GM12878 (cell line): ENCODE data around the gene PRSS33. TPM values are rescaled to one million over a fixed set of nuclear protein-coding genes. Genes with fewer than 3 reads are reported as not detected.

ENCODE experiments used
- ATAC-seq: fragments of 200-7000 bp; cut with Tn5 transposase; 3 replicates; pipeline ENCODE4 v1.9.1; 2020; ENCODE audit warnings: mild to moderate bottlenecking, moderate library complexity
- BruUV-seq: library from RNA; stranded (reverse); fragments of 400-500 nt; replicated peaks from 2 replicates; lab custom pipeline; 2021; lab: Mats Ljungman, UMichigan
- CTCF ChIA-PET: fragments of 300-600 bp; sonication (Branson Sonifier 250); formaldehyde crosslinking; extraction: SDS; loops from one replicate; lab custom pipeline; 2021; ENCODE audit warnings: inconsistent platforms; lab: Yijun Ruan, JAX
- POLR2A ChIA-PET: fragments of 350-600 bp; formaldehyde crosslinking; extraction: SDS; loops from one replicate; lab custom pipeline; 2021; ENCODE audit warnings: inconsistent platforms; lab: Charles Lee
- RAD21 ChIA-PET: fragments of 300-600 bp; sonication (Branson Sonifier 250); formaldehyde crosslinking; loops from one replicate; lab custom pipeline; 2023; ENCODE audit warnings: antibody characterized with exemption; ENCODE audit not compliant: unreplicated experiment; lab: Charles Lee
- SMC1A ChIA-PET: fragments of 300-600 bp; sonication (Branson Sonifier 250); formaldehyde crosslinking; loops from one replicate; lab custom pipeline; 2023; ENCODE audit not compliant: unreplicated experiment, uncharacterized antibody; lab: Charles Lee
- DNase-seq: peaks from one replicate; pipeline ENCODE4 v3.0.0-alpha.2; 2011; ENCODE audit warnings: low read depth, low spot score
- FAIRE-seq: peaks from 3 replicates; lab custom pipeline; 2011; peaks lifted over from hg19 to GRCh38; lab: Jason Lieb, UNC
- H2AFZ ChIP-seq: 2 replicates; pipeline ENCODE4 v1.6.0; 2011; ENCODE audit warnings: low read depth, low read length, control low read depth; ENCODE audit not compliant: control insufficient read depth
- H3K27ac ChIP-seq: 2 replicates; pipeline ENCODE4 v1.5.1; 2011; ENCODE audit warnings: control low read depth; ENCODE audit not compliant: control insufficient read depth, insufficient read depth
- H3K27me3 ChIP-seq, 2 experiments: replicated peaks in 1 of 2; 2 replicates each; pipeline versions ENCODE4 v1.6.0 to v1.6.1; 2011; ENCODE audit warnings: low read length in 1 of 2; ENCODE audit not compliant: control insufficient read depth in 2 of 2, insufficient read depth in 2 of 2
- H3K36me3 ChIP-seq, 2 experiments: 2 replicates each; pipeline ENCODE4 v1.5.1; 2011; ENCODE audit warnings: low read length in 1 of 2; ENCODE audit not compliant: control insufficient read depth in 2 of 2, insufficient read depth in 2 of 2
- H3K4me1 ChIP-seq: 2 replicates; pipeline ENCODE4 v1.6.1; 2011; ENCODE audit warnings: mild to moderate bottlenecking, low read length, moderate library complexity, mixed read lengths; ENCODE audit not compliant: control insufficient read depth, insufficient read depth
- H3K4me2 ChIP-seq: 2 replicates; pipeline ENCODE4 v1.6.0; 2011; ENCODE audit warnings: control low read depth; ENCODE audit not compliant: control insufficient read depth, insufficient read depth
- H3K4me3 ChIP-seq: fragments of 200-600 bp; sonication (generic); 2 replicates; pipeline ENCODE4 v1.5.1; 2016
- H3K79me2 ChIP-seq: 2 replicates; pipeline ENCODE4 v1.6.0; 2011; ENCODE audit warnings: low read length; ENCODE audit not compliant: control insufficient read depth, insufficient read depth
- H3K9ac ChIP-seq: 2 replicates; pipeline ENCODE4 v1.8.0; 2011; ENCODE audit warnings: low read length, control low read depth, mixed read lengths; ENCODE audit not compliant: control insufficient read depth, insufficient read depth
- H3K9me3 ChIP-seq: replicated peaks from 3 replicates; pipeline ENCODE4 v1.5.1; 2011; ENCODE audit warnings: mild to moderate bottlenecking, low read length; ENCODE audit not compliant: control insufficient read depth, insufficient read depth
- H4K20me1 ChIP-seq: 2 replicates; pipeline ENCODE4 v1.6.0; 2011; ENCODE audit not compliant: control insufficient read depth, insufficient read depth
- HCFC1 ChIP-seq: fragments of 150-350 bp; IDR thresholded peaks from 2 replicates; pipeline ENCODE4 v1.6.1; 2014; ENCODE audit warnings: low read length
- MTA3 ChIP-seq: IDR thresholded peaks from 2 replicates; pipeline ENCODE4 v1.6.1; 2012; ENCODE audit warnings: low read length, inconsistent platforms, borderline replicate concordance
- MYC ChIP-seq: IDR thresholded peaks from 2 replicates; pipeline ENCODE4 v1.6.1; 2011; ENCODE audit warnings: mild to moderate bottlenecking, low read length, moderate library complexity, inconsistent platforms; ENCODE audit not compliant: insufficient read depth, insufficient replicate concordance, insufficient read length, severe bottlenecking
- PML ChIP-seq: IDR thresholded peaks from 2 replicates; pipeline ENCODE4 v1.6.1; 2012; ENCODE audit warnings: low read length, inconsistent platforms
- POLR2A ChIP-seq: IDR thresholded peaks from 2 replicates; pipeline ENCODE4 v1.6.1; 2011; ENCODE audit warnings: low read depth, mild to moderate bottlenecking, low read length
- POLR2AphosphoS5 ChIP-seq: IDR thresholded peaks from 2 replicates; pipeline ENCODE4 v1.6.1; 2011; ENCODE audit warnings: mild to moderate bottlenecking, low read length, inconsistent platforms
- TCF12 ChIP-seq: IDR thresholded peaks from 2 replicates; pipeline ENCODE4 v1.6.1; 2011; ENCODE audit warnings: low read depth, mild to moderate bottlenecking, low read length
- TCF3 ChIP-seq: IDR thresholded peaks from 2 replicates; pipeline ENCODE4 v1.6.1; 2012; ENCODE audit warnings: low read depth, mild to moderate bottlenecking, low read length, borderline replicate concordance; ENCODE audit not compliant: insufficient read depth
- WRNIP1 ChIP-seq: IDR thresholded peaks from 2 replicates; pipeline ENCODE4 v1.6.1; 2011; ENCODE audit warnings: low read depth, low read length, improper control_type of control experiment, borderline replicate concordance
- ZNF24 ChIP-seq: fragments of 450-650 bp; IDR thresholded peaks from 2 replicates; pipeline ENCODE4 v1.6.1; 2017; ENCODE audit warnings: antibody characterized with exemption, mild to moderate bottlenecking
- WGBS: methylation state at CpG from one replicate; pipeline ENCODE4 v1.1.6; 2016; ENCODE audit warnings: low lambda C conversion rate; ENCODE audit not compliant: insufficient replicate concordance, insufficient coverage; ENCODE audit errors: missing lambda C conversion rate; 5-methylcytosine and 5-hydroxymethylcytosine counted together
- in situ Hi-C: fragments of 300-500 bp; cut with MboI; formaldehyde crosslinking; loops from 9 replicates; pipeline ENCODE4 v1.14.3; 2018; ENCODE audit warnings: mixed read lengths
- intact Hi-C: fragments of 100-400 bp; cut with micrococcal nuclease; formaldehyde crosslinking; loops from one replicate; pipeline ENCODE4 v1.14.2; 2022; ENCODE audit not compliant: unreplicated experiment
- polyA plus RNA-seq, 11 experiments: library from polyadenylated mRNA; depleted of rRNA in 4 of 11; unstranded in 6 of 11; stranded (reverse) in 5 of 11; fragments of >200 nt; fragmentation: Nextera tagmentation in 4 of 11; fragmentation: Illumina TruSeq in 1 of 11; extraction: Ambion mirVana in 4 of 11; extraction: Trizol in 1 of 11; gene quantifications; 1 replicate in 1 of 11; 2 replicates in 10 of 11; pipeline versions ENCODE4 v1.2.1 to v1.2.3, GENCODE V29; 2011 to 2016; ENCODE audit warnings: inconsistent platforms in 2 of 11, missing spikeins in 2 of 11, low read depth in 1 of 11
- total RNA-seq, 4 experiments: library from RNA; depleted of rRNA in 3 of 4; stranded (reverse); fragments of >200 nt in 3 of 4; fragmentation: Illumina TruSeq in 1 of 4; extraction: Trizol in 1 of 4; gene quantifications; 2 replicates each; pipeline versions ENCODE4 v1.2.1 to v1.2.3, GENCODE V29; 2013 to 2021
- TF ChIP-seq, protein P1 (sequence below): fragments of 450-650 bp; IDR thresholded peaks from 2 replicates; pipeline ENCODE4 v1.6.1; 2018; ENCODE audit warnings: borderline replicate concordance, mild to moderate bottlenecking; ENCODE audit not compliant: partially characterized antibody

The PRSS33 gene
- total and polyA plus RNA-seq, 10 of the 15 experiments (the other 5 are each of a cell fraction or from before 2014, with no cell fraction given) = not detected

DNA sequence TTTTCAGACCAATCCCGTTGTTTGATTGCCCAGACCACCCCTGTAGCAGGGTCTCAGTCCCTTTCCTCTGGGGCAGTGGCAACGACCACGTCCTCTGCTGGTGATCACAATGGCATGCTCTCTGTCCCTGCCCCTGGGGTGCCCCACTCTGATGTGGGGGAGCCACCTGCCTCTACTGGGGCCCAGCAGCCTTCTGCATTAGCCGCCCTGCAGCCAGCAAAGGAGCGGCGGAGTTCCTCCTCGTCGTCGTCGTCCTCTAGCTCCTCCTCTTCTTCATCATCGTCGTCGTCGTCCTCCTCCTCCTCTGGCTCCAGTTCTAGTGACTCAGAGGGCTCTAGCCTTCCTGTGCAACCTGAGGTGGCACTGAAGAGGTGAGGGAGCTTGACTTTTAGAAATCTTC, 19.5 kb downstream of the PRSS33 start:
- no peak for TF ChIP-seq PML
- TF ChIP-seq HCFC1 = no peak
- TF ChIP-seq TCF3 = no peak
- TF ChIP-seq WRNIP1 = no peak
- peak; percentile 64 for TF ChIP-seq POLR2A
- no peak for TF ChIP-seq MTA3
- TF ChIP-seq ZNF24 = no peak
- TF ChIP-seq MYC = no peak
- TF ChIP-seq POLR2AphosphoS5 = peak; percentile 36; the same call in 1 of the 2 replicates
- TF ChIP-seq, protein P1, sequence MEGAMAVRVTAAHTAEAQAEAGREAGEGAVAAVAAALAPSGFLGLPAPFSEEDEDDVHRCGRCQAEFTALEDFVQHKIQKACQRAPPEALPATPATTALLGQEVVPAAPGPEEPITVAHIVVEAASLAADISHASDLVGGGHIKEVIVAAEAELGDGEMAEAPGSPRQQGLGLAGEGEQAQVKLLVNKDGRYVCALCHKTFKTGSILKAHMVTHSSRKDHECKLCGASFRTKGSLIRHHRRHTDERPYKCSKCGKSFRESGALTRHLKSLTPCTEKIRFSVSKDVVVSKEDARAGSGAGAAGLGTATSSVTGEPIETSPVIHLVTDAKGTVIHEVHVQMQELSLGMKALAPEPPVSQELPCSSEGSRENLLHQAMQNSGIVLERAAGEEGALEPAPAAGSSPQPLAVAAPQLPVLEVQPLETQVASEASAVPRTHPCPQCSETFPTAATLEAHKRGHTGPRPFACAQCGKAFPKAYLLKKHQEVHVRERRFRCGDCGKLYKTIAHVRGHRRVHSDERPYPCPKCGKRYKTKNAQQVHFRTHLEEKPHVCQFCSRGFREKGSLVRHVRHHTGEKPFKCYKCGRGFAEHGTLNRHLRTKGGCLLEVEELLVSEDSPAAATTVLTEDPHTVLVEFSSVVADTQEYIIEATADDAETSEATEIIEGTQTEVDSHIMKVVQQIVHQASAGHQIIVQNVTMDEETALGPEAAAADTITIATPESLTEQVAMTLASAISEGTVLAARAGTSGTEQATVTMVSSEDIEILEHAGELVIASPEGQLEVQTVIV = no peak
- TF ChIP-seq TCF12 = no peak
- TF ChIP-seq, all 136 proteins: peak for 2
- ChIA-PET CTCF (no interaction called here), RAD21 (no interaction called here), SMC1A (no interaction called here), POLR2A (no interaction called here)
- no peak for FAIRE-seq
- Histone ChIP-seq H3K9me3 (peaks cover 2% of the 10 kb centered on the region; the same call in 1 of the 3 replicates), H3K9ac (no peak overlapping the region), H3K4me3 (no peak overlapping the region), H3K27ac (no peak overlapping the region), H3K4me2 (no peak overlapping the region), H2AFZ (no peak overlapping the region), H3K27me3 (no peaks in the 10 kb centered on the region), H3K79me2 (peaks cover 12% of the 10 kb centered on the region), H3K36me3 (peaks cover 65 to 67% of the 10 kb centered on the region in 2 experiments), H3K4me1 (no peaks in the 10 kb centered on the region), H4K20me1 (peaks cover 2% of the 10 kb centered on the region)
- no TSS peak for BruUV-seq
- WGBS = 86% methylated on average over 13 of the region's 14 CpGs
- intact Hi-C loops = no loop called here
- no peak for DNase-seq
- in situ Hi-C loops = no loop called here
- ATAC-seq = no peak
